GM23338 (cell line): ENCODE measurements around the gene CELF4. TPM values are rescaled to one million over a fixed set of nuclear protein-coding genes. Genes with fewer than 3 reads are reported as not detected.
A peak's percentile ranks its signal among the peaks of the same experiment; 100 is the strongest.

Experiments
- ATAC-seq: fragments of 200-7000 bp; cut with Tn5 transposase; 3 replicates; pipeline ENCODE4 v1.9.1; 2020
- DNase-seq: peaks from one replicate; pipeline ENCODE4 v3.0.0-alpha.2; 2015; ENCODE audit warnings: low spot score
- H2AFZ ChIP-seq: fragments of 200-600 bp; sonication (generic); 2 replicates; pipeline ENCODE4 v1.8.0; 2016; ENCODE audit warnings: antibody characterized with exemption, mild to moderate bottlenecking, moderate library complexity
- H3F3A ChIP-seq: fragments of 200-600 bp; sonication (generic); replicated peaks from 2 replicates; pipeline ENCODE4 v1.8.0; 2017; ENCODE audit warnings: antibody characterized with exemption, mixed run types, low read depth
- H3K27ac ChIP-seq: fragments of 200-600 bp; sonication (generic); 2 replicates; pipeline ENCODE4 v1.6.1; 2016; ENCODE audit warnings: low read depth
- H3K27me3 ChIP-seq: fragments of 200-600 bp; sonication (generic); 2 replicates; pipeline ENCODE4 v1.8.0; 2016; ENCODE audit warnings: mild to moderate bottlenecking, mixed run types, moderate library complexity; ENCODE audit not compliant: insufficient read depth
- H3K36me3 ChIP-seq: fragments of 200-600 bp; sonication (generic); 2 replicates; pipeline ENCODE4 v1.8.0; 2016; ENCODE audit warnings: mild to moderate bottlenecking; ENCODE audit not compliant: insufficient read depth
- H3K4me1 ChIP-seq: fragments of 200-600 bp; sonication (generic); 2 replicates; pipeline ENCODE4 v1.8.0; 2016; ENCODE audit warnings: mild to moderate bottlenecking, moderate library complexity; ENCODE audit not compliant: insufficient read depth
- H3K4me2 ChIP-seq: fragments of 200-600 bp; sonication (generic); 2 replicates; pipeline ENCODE4 v1.7.1; 2017; ENCODE audit warnings: mixed run types
- H3K4me3 ChIP-seq: fragments of 200-600 bp; sonication (generic); 2 replicates; pipeline ENCODE4 v1.6.1; 2016; ENCODE audit warnings: mixed run types
- H3K79me2 ChIP-seq: fragments of 200-600 bp; sonication (generic); replicated peaks from 2 replicates; pipeline ENCODE4 v1.8.0; 2017; ENCODE audit warnings: mild to moderate bottlenecking; ENCODE audit not compliant: insufficient read depth
- H3K9me2 ChIP-seq: fragments of 200-600 bp; sonication (generic); 2 replicates; pipeline ENCODE4 v1.8.0; 2017; ENCODE audit not compliant: insufficient read depth
- H4K20me1 ChIP-seq: fragments of 200-600 bp; sonication (generic); replicated peaks from 2 replicates; pipeline ENCODE4 v1.8.0; 2017; ENCODE audit warnings: mild to moderate bottlenecking; ENCODE audit not compliant: insufficient read depth
- H3K27ac Mint-ChIP-seq: 2 replicates; pipeline ENCODE4 v1.8.0; 2020; ENCODE audit warnings: inconsistent platforms, mild to moderate bottlenecking, moderate library complexity, mixed read lengths
- H3K27me3 Mint-ChIP-seq: 3 replicates; pipeline ENCODE4 v1.8.0; 2022; ENCODE audit warnings: low read depth, mild to moderate bottlenecking, moderate library complexity, mixed read lengths, inconsistent platforms; ENCODE audit not compliant: insufficient read depth, poor library complexity
- H3K36me3 Mint-ChIP-seq: 3 replicates; pipeline ENCODE4 v1.8.0; 2021; ENCODE audit warnings: low read depth, mild to moderate bottlenecking, inconsistent platforms, moderate library complexity, mixed read lengths
- H3K4me1 Mint-ChIP-seq: 3 replicates; pipeline ENCODE4 v1.8.0; 2020; ENCODE audit warnings: mild to moderate bottlenecking, inconsistent platforms, mixed read lengths
- H3K4me3 Mint-ChIP-seq: 3 replicates; pipeline ENCODE4 v1.8.0; 2021; ENCODE audit warnings: moderate library complexity, mild to moderate bottlenecking, inconsistent platforms, mixed read lengths
- H3K9me3 Mint-ChIP-seq: 3 replicates; pipeline ENCODE4 v1.8.0; 2020; ENCODE audit warnings: moderate library complexity, mild to moderate bottlenecking, inconsistent platforms, mixed read lengths
- CTCF ChIP-seq, 2 experiments: fragments of 200-600 bp in 1 of 2; sonication (generic) in 1 of 2; conservative IDR thresholded peaks; 2 replicates each; pipeline versions ENCODE4 v1.5.1 to v1.6.1; 2016 to 2017; ENCODE audit warnings: antibody characterized with exemption in 2 of 2, low read depth in 2 of 2, mild to moderate bottlenecking in 2 of 2, moderate library complexity in 1 of 2
- EZH2 ChIP-seq: fragments of 200-600 bp; sonication (generic); IDR thresholded peaks from one replicate; pipeline ENCODE4 v1.8.0; 2017; ENCODE audit warnings: antibody characterized with exemption, mild to moderate bottlenecking, low read depth; ENCODE audit not compliant: unreplicated experiment
- JUNB ChIP-seq: IDR thresholded peaks from one replicate; pipeline ENCODE4 v1.6.1; 2016; ENCODE audit warnings: antibody characterized with exemption; ENCODE audit not compliant: unreplicated experiment
- POLR2AphosphoS5 ChIP-seq: IDR thresholded peaks from 2 replicates; pipeline ENCODE4 v1.6.1; 2016; ENCODE audit warnings: antibody characterized with exemption, low read depth
- STAT1 ChIP-seq: IDR thresholded peaks from one replicate; pipeline ENCODE4 v1.6.1; 2016; ENCODE audit warnings: antibody characterized with exemption; ENCODE audit not compliant: unreplicated experiment
- ZNF462 ChIP-seq: fragments of 250-450 bp; sonication (Bioruptor Pico); IDR thresholded peaks from 2 replicates; pipeline ENCODE4 v1.5.0; 2020; ENCODE audit warnings: mild to moderate bottlenecking, moderate library complexity
- polyA plus RNA-seq: library from polyadenylated mRNA; unstranded; fragments of >200 nt; fragmentation: Nextera tagmentation; extraction: Ambion mirVana; gene quantifications from 2 replicates; pipeline ENCODE4 v1.2.1, GENCODE V29; 2016
- total RNA-seq: library from RNA; depleted of rRNA; stranded (reverse); fragments of >200 nt; shearing (Covaris generic); gene quantifications from 2 replicates; pipeline ENCODE4 v1.2.3, GENCODE V29; 2014

Gene CELF4
- total and polyA plus RNA-seq, 2 experiments from 2014 or later: 2.6 to 6.7 TPM

- DNase-seq (no peak), ATAC-seq (peak; percentile 57)
- H3K36me3 ChIP-seq: no peaks in the 10 kb centered on the region
- H3K4me3 ChIP-seq: no peak overlapping the region
- H3K9me2 ChIP-seq: no peaks in the 10 kb centered on the region
- no peaks in the 10 kb centered on the region for H3F3A ChIP-seq
- H3K27me3 ChIP-seq: no peaks in the 10 kb centered on the region
- H3K27ac ChIP-seq: no peak overlapping the region
- H3K4me1 ChIP-seq: no peaks in the 10 kb centered on the region
- no peak overlapping the region for H2AFZ ChIP-seq
- peaks cover 22% of the 10 kb centered on the region for H3K27me3 Mint-ChIP-seq
- no peak overlapping the region for H3K27ac Mint-ChIP-seq
- no peaks in the 10 kb centered on the region for H3K36me3 Mint-ChIP-seq
- no peaks in the 10 kb centered on the region for H4K20me1 ChIP-seq
- H3K9me3 Mint-ChIP-seq: no peaks in the 10 kb centered on the region; the same call in 2 of the 3 replicates
- TF ChIP-seq STAT1 (no peak), EZH2 (no peak), CTCF (conservative IDR thresholded peaks at IDR 0.05; ENCODE audit: low read depth in 2 of 2) (peak in 1 of 2 experiments; percentile 17; a peak in 1 of 4 replicates)
- no peak overlapping the region for H3K4me2 ChIP-seq
- H3K4me1 Mint-ChIP-seq: peaks cover 9% of the 10 kb centered on the region
- H3K4me3 Mint-ChIP-seq: no peak overlapping the region
- no peaks in the 10 kb centered on the region for H3K79me2 ChIP-seq
Measured at GRCh38 chr18:37502601-37503000, 63.0 kb downstream of the CELF4 start.

GRCh38 chr18:37502036-37502435 lies 63.6 kb downstream of the CELF4 start:
- Histone ChIP-seq H3K36me3 (no peaks in the 10 kb centered on the region), H3F3A (no peaks in the 10 kb centered on the region), H3K79me2 (no peaks in the 10 kb centered on the region), H3K4me1 (no peaks in the 10 kb centered on the region), H4K20me1 (no peaks in the 10 kb centered on the region), H3K27ac (no peak overlapping the region), H3K4me2 (no peak overlapping the region), H3K27me3 (no peaks in the 10 kb centered on the region), H3K9me2 (no peaks in the 10 kb centered on the region), H3K4me3 (no peak overlapping the region), H2AFZ (no peak overlapping the region)
- DNase-seq (no peak), ATAC-seq (no peak)
- no peak overlapping the region for H3K27ac Mint-ChIP-seq
- no peak overlapping the region for H3K4me3 Mint-ChIP-seq
- H3K4me1 Mint-ChIP-seq: peaks cover 9% of the 10 kb centered on the region
- peaks cover 23% of the 10 kb centered on the region for H3K27me3 Mint-ChIP-seq
- H3K36me3 Mint-ChIP-seq: no peaks in the 10 kb centered on the region
- TF ChIP-seq POLR2AphosphoS5: no peak
- no peak for TF ChIP-seq ZNF462 (CRISPR knock-in tag)
- no peak for TF ChIP-seq JUNB
- no peaks in the 10 kb centered on the region; the same call in 2 of the 3 replicates for H3K9me3 Mint-ChIP-seq
